AG04449 (cell line): ENCODE measurements around the gene AJM1.
A peak's percentile ranks its signal among the peaks of the same experiment; 100 is the strongest.
"Not testable (repeated sequence)": the region's sequence is repeated elsewhere in the genome, so short reads cannot be mapped to it uniquely, and the experiment has no call there.

Experiments used
- CTCF ChIA-PET: fragments of 350-600 bp; formaldehyde crosslinking; extraction: SDS; loops from one replicate; lab custom pipeline; 2021; ENCODE audit warnings: antibody characterized with exemption; lab: Yijun Ruan, JAX
- POLR2A ChIA-PET: fragments of 400-600, 350-600 bp; formaldehyde crosslinking; extraction: SDS; loops from one replicate; lab custom pipeline; 2020; ENCODE audit warnings: antibody characterized with exemption, inconsistent platforms; lab: Yijun Ruan, JAX
- DNase-seq: peaks from one replicate; pipeline ENCODE4 v3.0.0-alpha.2; 2010; ENCODE audit warnings: low read depth, low spot score
- H3K4me3 ChIP-seq: 2 replicates; pipeline ENCODE4 v1.5.1; 2011; ENCODE audit warnings: low read depth, mild to moderate bottlenecking, control low read depth, low read length
- CTCF ChIP-seq: IDR thresholded peaks from one replicate; pipeline ENCODE4 v1.5.1; 2011; ENCODE audit warnings: mild to moderate bottlenecking, moderate library complexity, low read length, control low read depth, inconsistent platforms; ENCODE audit not compliant: insufficient read depth; ENCODE audit errors: missing control alignments

AJM1 gene

GRCh38 chr9:136882109-136882946 lies 40.0 kb downstream of the AJM1 start:
- peak overlapping the region; percentile 23; the same call in 1 of the 2 replicates for H3K4me3 ChIP-seq
- peak; percentile 14 for DNase-seq
- CTCF ChIA-PET: interaction anchor here (0.9 to 1.2 kb wide), 3 partner anchors 12 to 90 kb away, joined by 3 to 4 read pairs (median 4); no protein-coding TSS in a partner anchor
- POLR2A ChIA-PET: no interaction called here
- no peak for TF ChIP-seq CTCF

- DNase-seq, H3K4me3 ChIP-seq, POLR2A ChIA-PET: not testable (repeated sequence)
- CTCF ChIA-PET: interaction anchor here (1.2 kb wide), 1 partner anchor 26 kb away, joined by 3 read pairs; no protein-coding TSS in a partner anchor
These were observed 40.6 kb downstream of the AJM1 start for GRCh38 chr9:136882947-136883283.

- CTCF ChIA-PET, POLR2A ChIA-PET, H3K4me3 ChIP-seq, DNase-seq: not testable (repeated sequence)
These were observed 41.4 kb downstream of the AJM1 start for GRCh38 chr9:136883670-136884069.

GRCh38 chr9:136885950-136886578 lies 43.8 kb downstream of the AJM1 start, which contains the start of gene TRAF2:
Gene TRAF2 (plus strand): TSS chr9:136886516. CDS start chr9:136898741, 12,225 bp downstream.
- POLR2A ChIA-PET: interaction anchor here (1.3 kb wide), 1 partner anchor 20 kb away, joined by 7 read pairs; the partner anchor contains the start of gene EDF1
- TF ChIP-seq CTCF: no peak
- peak within 1 kb of the TSS; percentile 79 for H3K4me3 ChIP-seq
- peak; percentile 97 for DNase-seq
- CTCF ChIA-PET: interaction anchor here (0.8 to 2.7 kb wide), 3 partner anchors 13 to 181 kb away, joined by 3 to 6 read pairs (median 3); partner anchors contain the start of gene C8G

- ChIA-PET POLR2A (interaction anchor here (1.3 kb wide), 1 partner anchor 21 kb away, joined by 7 read pairs; the partner anchor contains the start of gene EDF1), CTCF (interaction anchor here (1.1 to 2.7 kb wide), 2 partner anchors 58 to 181 kb away, joined by 3 to 6 read pairs; partner anchors contain the start of gene C8G)
- H3K4me3 ChIP-seq: peak overlapping the region; percentile 70
- TF ChIP-seq CTCF: no peak
- DNase-seq: no peak
These were observed 44.6 kb downstream of the AJM1 start for GRCh38 chr9:136886610-136887597.

- H3K4me3 ChIP-seq: no peak overlapping the region
- CTCF ChIA-PET: interaction anchor here (0.8 to 1.0 kb wide), 2 partner anchors 56 to 101 kb away, joined by 3 to 4 read pairs; partner anchors contain the start of gene FBXW5
- no peak for DNase-seq
- no peak for TF ChIP-seq CTCF
- POLR2A ChIA-PET: no interaction called here
These were observed 46.2 kb downstream of the AJM1 start for GRCh38 chr9:136888454-136888853.
